EH (cell line): ENCODE data around the gene CAPN10.

ENCODE experiments used
- DNase-seq: peaks from one replicate; pipeline ENCODE4 v3.0.0-alpha.2; 2015; ENCODE audit warnings: low read depth

Gene CAPN10

DNA sequence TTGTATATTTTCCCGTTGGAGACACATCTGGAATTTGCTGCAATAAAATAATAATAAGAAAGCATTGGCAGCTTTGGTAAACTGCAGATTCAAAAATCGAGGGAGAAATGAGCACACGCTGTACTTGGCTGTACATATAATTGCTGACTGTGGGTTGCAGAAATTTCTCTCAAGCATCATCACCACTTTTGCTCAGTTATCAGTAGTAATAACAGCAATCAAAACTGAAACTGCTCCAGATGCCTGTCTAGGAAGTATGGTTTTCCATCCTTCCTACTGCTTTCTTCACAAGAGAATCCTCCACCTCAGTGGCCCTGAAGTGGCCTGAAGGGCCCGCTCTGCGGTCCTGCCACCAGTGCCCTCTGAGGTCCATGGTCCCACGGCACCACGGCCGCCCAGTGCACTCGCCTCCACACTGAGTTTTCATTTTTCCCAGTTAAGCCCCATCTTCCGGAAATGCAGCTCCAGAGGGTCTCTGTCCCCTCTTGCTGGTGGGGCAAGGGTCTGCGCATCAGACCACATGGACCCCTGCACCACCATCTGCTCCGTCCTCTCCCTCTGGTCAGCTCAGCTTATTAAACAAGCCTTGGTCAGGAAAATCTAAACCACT lies 22.5 kb upstream of the CAPN10 start:
- DNase-seq: no peak

DNA sequence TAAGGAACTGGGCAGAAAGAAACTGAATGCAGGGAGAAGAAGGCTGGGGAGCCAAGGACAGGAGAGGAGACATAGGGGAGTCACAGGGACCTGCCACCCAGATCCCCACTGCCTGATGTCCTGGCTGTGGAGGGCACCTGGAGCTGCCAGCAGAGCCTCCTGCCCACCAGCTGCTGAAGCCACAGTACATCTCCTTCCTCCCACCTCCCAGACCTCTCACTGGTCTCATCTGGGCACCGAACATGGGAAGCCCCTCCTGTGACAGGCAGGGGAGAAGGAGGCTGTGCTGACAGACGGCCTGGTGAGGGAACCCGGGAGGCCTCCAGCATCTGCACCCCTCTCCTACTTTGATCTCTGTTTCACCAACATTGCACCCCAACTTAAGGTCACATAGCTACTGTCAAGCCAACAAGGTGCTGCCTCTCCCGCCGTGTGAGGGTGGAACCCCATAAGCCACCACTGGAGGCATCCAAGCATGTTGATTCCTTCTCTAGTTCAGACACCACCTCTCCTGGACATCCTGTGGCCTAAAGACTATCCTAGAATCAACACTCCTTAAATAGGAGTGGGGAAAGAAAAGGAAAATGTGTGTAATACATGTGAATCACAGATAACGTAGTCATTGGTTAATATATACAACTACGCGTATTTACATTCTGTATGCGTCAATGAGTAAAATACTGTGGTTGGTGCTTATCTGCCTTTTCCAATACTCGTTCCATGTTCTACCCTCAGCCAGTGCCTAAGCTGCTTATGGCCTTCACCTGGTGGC lies 21.8 kb upstream of the CAPN10 start:
- no peak for DNase-seq

DNA sequence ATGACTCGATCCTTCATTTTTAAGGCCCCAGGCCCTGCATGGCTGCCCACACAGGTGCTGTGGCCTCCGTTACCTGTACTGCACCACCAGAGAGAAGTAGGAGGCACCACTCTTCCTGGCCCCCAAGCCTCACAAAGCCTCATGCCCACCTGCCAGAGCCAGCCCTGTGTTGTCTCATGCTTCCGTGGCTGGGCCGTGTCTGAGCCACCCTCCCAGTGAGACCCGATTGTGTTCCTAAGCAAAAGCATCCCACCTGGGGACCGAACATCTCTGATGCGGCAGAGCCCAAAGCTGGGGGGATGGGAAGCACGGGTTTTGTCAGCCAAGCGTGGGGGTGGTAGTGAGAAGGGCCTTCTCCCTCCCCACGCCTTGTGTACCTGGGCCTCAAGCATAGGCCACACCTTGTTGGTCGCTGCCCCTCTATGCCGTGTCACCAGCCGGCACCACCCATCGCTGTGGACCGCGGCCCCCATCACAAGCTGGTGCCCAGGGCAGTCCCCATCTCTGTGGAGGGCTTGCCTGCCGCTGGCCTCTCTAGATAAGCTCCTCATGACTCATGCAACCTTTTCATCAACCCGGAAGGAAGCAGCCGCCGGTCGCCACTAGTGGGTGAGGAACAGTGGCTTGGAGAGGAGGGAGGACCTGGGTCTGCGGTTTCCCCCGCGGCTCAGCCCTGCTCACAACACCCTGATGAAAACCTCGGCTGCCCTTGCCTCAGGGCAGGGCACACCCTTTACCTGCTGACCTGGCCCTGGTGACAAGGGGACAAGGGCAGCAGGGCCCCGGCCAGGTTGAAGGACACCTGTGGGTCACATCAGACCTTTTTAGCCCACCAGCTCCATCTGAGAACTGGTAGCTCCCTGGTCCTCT lies 21.0 kb upstream of the CAPN10 start:
- DNase-seq: peak; percentile 87

DNA sequence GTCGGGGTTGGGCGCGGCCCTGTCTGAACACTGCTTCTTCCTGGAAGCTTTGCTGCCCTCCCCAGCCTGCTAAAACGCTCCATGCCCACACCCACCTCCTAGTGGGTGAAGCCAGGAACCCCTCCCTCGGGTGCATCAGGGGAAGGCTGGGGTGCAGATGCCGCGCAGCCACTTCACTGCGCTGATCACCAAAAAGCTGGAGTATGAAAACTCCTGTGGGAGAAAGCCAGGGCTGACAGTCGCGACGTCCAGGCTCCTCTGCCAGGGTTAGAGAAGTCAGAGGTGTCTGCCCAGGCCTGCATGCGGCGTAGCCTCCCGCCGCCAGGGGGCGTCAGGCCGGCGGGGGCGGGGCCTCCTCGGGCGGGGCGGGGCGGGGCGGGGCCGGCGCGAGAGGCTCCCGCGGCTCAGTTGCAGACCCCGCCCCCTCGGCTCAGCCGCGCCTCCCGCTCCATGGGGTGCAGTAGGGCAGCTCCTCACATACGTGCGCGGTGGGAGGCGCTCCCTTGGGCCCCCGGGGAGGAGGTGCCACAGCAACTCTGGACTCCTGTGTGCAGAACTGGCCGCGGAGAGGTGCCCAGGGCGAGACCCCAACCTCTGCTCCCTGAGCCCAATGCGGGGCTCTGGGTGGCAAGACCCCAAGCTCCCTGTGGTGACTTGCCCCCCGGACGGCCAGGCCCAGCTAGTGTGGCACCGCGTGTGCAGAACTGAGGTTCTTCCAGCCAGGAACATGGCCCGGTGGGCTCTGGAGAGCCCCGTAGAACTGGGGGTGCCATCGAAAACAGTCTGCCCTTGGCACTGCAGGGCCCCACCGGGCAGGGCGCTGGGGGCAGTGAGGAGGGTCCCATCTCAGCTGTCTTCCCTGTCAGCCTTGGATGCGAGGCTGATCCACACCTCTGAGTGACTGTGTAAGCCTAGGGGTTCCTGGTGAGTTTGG lies 20.1 kb upstream of the CAPN10 start:
- peak; percentile 90 for DNase-seq

DNA sequence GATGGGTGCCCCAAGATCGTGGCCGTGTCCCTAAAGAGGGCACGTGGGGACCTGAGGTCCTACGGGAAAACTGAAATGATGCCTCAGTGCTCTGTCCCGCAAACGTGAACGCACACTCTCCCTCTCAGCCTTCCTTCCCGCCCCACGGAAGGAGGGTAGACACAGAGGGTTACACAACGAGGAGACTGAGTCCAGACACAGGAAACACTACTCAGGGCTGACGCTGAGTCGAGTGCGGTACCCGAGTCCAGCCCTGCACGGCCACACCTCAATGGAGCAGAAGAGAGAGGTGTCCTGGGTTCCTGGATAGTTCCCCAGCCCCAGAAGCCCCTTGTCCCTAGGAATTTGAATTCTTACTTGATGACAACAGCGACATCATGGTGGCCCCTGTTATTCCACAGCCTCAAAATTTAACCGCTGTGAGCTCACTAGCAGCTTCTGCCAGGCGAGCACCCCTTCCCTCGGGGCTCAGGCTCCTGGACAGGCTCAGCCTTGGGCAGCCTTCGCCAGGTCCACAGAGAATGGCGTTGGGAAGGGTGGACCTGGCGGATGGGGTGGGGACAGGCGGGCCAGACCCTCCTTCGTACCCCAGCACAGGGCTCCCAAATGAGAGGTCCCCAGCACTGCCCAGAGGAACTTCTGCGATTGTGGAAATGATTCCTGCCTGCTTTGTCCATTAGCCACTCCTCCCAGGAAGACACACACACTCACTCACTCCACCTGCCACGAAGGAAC lies 19.2 kb upstream of the CAPN10 start:
- DNase-seq: no peak

DNA sequence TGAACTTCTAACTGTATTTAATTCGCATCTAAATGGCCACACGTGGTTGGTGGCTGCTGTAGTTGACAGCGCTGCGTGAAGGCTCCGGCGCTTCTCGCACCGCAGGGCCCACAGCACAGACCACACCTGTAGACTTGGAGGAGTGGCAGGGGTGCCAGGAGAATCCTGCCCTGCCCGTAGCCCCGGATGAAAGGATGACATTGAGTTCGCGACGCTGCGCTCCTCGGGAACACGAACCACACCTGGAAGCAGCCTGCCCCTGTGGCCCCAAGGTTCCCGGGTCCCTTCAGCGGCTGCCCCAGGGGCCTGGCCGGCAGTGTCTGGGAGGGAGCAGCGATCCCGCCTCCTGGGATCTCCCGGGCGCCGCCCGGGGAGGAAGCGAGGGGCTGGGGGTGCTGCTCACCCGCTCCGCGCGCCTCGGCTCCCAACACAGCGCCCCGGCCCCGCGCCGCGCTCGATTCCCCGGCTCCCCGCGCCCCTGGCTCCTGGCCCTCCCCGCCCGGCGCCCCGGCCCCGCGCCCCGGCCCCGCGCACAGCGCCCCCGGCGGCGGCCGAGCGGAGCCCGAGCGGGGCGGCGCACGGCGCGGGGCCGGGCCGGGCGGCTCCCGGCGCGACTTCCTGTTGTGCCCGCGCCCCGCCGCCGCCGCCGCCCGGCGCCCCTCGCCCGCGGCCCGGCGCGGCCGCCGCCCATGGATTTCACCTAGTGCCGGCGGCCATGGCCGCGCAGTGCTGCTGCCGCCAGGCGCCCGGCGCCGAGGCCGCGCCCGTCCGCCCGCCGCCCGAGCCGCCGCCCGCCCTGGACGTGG lies 18.5 kb upstream of the CAPN10 start, which contains the start of gene RNPEPL1:
RNPEPL1 (plus strand) TSS at position 613 of the 806 bp plus-strand sequence; CDS start at position 716, 103 bp downstream.
- peak; percentile 46 for DNase-seq

DNA sequence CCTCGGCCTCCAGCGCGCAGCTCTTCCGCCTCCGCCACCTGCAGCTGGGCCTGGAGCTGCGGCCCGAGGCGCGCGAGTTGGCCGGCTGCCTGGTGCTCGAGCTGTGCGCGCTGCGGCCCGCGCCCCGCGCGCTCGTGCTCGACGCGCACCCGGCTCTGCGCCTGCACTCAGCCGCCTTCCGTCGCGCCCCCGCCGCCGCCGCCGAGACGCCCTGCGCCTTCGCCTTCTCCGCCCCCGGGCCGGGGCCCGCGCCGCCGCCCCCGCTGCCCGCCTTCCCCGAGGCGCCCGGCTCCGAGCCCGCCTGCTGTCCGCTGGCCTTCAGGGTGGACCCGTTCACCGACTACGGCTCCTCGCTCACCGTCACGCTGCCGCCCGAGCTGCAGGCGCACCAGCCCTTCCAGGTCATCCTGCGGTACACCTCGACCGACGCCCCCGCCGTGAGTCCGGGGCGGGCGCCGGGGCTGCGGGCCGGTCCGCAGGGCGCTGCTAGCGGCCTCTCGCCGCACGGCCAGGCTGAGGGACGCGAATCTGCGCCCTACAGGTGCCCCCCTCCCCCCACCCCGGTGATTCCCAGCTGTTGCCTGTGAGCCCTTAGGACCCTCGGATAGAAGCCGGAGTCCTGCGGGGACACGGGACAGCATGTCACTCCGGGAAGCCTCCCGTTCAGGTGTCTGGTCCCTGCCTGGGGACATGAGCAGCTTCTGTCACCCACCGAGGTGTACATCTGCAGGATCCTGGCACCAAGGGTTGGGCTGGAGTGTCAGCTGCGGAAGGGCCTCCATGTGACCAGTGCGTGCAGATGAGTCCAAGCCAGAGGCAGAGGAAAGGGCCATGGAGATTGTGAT lies 17.6 kb upstream of the CAPN10 start:
- peak; percentile 66 for DNase-seq

DNA sequence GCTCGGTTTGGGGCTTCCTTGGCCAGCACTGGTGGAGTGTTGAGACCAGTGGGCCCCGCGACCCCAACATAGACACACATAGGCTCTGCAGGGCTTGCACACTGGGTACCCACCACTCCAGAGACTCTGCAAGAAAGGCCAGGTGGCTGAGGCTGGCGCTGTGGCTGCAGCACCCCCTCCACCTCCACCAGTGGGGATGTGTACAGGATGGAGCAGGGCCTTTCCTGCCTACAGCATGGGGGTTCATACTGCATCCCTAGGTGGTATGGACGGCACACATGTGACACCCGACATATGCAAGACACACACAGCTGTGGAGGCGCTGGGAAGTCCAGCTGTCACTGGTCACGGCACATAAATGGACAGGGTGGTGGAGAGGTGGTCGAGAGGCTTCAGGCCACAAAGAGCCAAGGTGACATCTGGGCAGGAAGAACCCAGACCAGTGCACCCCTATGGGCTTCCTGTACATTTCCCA lies 17.0 kb upstream of the CAPN10 start:
- no peak for DNase-seq

DNA sequence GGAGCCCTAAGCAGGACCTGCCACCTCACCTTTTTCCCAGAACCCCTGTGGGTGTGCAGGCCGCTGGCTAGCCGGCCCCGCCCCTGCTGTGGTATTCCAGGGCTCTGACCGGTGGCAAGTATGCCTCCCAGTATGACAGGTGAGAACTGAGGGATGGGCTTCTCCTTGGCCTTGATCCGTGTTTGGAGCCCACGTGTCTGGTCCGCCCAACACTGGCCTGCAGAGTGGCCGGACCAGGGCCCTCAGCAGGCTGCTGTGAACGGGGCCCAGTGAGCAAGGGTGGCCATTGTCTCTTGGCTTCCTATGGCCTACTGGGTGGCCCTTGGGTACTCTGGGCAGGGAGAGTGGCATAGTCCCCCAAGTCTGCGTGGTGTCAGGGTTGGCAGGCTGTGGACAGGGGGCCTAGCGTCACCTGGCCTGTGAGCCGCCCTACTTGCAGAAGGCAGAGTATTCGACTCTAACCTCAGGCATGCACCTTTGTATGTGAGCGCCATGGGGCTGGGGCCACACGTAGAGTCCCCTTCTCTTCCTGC lies 16.5 kb upstream of the CAPN10 start:
- DNase-seq: no peak

DNA sequence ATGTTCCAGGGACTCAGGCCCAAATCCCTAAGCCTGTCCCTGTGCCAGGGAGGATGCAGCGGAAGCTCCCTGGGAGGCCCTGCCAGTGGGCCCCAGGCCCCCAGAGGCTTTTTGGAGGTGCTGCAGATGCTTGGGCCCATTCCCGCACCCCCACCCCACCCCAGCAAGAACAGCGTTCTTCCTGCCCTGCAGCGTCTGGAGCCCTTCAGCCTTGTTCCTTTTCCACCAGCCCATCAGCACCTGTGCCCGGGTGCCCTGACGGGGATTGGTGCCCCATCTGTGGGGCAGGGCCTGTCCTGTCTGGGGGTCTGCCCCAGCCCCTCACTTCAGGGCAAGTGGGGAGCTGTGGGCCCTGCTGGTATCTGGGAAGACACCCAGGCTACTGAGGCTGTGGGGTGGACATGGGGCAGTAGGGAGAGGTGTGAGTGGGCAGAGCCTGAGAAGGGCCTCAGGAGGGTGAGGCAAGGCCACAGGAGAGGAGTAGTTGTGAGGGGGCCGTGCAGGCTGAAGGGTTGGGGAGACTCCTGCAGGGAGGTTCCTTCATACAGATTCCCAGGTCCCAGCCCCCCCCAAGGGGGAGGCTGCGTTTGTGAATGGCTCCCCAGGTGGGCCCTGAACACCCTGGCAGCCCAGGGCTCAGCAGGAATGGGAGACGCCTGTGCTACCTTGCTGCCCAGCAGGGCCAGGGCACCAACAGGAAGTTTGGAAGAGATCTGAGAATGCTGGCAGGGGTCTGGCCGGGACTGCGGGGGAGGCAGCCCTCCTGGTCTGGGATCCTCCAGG lies 15.8 kb upstream of the CAPN10 start:
- DNase-seq: no peak

DNA sequence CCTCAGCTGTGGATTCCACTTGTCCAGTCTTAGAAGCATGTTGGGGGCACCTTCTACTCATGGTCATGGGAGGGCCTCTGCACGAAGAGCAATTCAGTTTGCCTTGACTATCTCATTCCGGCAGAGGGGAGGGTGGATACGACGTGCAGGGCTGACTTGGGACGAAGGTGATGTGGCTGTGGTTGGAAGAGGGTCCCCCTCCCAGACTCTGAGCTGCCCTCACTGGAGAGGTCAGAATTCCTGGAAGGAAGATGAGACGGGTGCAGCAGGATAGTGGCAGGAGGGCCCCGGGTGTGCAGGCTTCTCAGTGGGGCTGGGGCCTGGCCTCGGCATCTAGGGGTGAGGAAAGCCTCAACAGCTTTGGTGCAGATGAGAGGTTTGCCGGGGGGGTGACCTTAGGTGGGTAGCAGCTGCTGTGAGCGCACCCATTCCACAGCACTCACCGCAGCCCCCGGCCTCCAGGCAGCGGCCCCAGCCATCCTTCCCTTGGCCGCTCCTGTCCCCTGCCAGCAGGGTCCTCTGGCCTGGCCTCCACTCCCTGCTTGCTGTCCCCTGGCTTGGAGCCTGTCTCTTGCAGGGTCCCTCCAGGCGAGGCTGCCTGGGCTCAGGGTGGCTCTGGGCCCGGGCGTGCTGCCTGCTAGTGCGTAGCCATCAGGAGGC lies 15.1 kb upstream of the CAPN10 start:
- no peak for DNase-seq

DNA sequence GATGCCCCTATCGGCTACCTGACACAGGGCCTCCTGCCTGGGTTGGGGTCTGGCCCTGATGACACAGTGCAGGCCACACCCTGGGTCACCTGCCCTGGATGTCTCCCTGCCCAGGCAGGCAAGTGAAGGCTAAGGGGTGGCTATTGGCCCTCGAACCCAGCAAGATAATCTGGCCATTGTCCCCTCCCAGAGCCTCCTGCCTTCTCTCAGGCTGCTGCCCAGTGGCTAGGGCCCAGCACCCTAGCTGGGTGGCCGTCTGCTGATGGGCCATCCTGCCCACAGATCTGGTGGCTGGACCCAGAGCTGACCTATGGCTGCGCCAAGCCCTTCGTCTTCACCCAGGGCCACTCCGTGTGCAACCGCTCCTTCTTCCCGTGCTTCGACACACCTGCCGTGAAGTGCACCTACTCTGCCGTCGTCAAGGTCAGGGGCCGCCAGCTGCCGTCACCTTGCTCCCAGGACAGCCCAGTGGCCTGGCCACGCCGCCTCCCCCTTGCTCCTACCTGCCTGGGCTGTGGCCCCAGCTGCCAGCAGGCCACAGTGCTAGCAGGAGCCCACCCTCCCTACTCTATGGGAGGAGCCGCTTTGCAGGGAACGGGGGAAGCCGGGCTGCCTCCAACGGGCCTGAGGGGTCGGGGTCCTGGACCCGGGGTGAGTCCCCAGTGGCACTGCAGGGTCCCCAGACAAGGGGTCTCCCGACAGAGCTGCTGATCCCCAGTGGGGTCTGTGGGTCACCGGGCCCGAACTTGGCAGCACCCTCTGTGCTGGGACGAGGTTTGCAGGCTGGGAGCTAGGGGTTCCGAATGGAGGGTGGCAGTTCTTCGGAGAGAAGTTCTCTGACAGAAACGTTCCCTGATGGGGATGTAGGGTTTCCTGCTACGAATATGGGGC lies 14.1 kb upstream of the CAPN10 start:
- DNase-seq: no peak

DNA sequence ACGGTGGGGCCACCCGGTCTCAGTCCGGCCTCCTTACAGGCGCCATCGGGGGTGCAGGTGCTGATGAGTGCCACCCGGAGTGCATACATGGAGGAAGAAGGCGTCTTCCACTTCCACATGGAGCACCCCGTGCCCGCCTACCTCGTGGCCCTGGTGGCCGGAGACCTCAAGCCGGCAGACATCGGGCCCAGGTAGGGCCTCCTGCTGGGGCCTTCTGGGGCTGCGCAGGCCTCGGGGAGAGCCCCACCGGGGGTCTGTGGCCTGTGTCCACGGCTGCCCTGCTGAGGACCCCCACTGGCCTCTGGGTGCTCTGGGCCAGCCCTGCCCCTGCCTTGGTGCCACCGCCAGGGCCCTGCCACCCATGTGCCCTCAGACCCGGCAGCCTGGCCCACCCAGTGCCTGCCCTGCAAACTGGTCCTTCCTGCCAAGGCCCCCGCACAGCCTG lies 13.4 kb upstream of the CAPN10 start:
- DNase-seq: no peak

DNA sequence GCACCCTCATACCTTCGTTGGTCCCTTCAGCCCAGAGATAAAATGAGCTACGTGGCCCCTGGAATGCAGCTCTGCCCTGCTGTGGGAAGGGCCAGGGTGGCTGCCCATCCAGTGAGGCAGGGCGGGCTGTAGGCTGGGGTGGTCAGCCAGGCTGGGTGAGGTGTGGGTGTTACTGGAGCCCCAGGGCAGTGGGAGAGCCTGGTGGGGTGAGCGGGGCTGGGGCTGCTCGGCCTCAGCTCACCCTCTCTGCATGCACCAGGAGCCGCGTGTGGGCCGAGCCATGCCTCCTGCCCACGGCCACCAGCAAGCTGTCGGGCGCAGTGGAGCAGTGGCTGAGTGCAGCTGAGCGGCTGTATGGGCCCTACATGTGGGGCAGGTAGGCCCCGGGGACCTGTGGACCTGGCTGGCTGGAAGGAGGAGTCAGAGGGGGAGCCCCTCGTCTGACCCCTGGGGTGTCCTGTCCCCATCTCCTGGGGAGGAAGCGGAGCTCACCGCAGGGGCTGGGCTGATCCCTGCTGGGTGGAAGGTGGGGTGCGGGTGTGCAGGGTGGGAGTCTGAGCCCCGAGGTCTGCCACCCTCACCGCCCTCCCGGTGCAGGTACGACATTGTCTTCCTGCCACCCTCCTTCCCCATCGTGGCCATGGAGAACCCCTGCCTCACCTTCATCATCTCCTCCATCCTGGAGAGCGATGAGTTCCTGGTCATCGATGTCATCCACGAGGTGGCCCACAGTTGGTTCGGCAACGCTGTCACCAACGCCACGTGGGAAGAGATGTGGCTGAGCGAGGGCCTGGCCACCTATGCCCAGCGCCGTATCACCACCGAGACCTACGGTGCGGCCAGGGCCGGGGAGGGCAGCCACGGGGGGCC lies 12.8 kb upstream of the CAPN10 start:
- no peak for DNase-seq

DNA sequence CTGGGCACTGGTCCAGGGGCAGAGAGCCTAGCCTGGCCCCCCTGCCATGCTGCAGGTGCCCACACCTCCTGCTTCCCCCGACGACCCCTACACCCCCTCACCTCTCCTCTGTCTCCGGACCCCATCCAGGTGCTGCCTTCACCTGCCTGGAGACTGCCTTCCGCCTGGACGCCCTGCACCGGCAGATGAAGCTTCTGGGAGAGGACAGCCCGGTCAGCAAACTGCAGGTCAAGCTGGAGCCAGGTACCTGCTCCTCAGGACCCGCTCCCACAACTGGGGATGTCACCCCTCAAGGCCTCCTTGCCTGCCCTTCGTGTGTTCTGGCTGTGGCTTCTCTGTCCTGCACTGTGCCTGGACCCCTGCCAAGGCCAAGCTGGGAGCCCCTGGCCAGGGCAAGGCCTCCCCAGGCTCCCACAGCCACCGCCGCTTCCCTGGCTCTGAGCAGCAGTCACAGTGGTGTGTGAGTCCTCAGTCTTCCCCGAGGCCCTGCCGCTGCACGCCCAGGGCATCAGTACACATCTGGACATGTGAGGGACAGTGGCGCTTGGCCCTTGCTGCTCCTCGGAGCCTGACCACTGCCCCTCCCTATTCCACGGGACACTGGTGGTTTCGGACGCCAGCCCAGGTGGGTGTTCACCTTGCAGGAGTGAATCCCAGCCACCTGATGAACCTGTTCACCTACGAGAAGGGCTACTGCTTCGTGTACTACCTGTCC lies 12.0 kb upstream of the CAPN10 start:
- no peak for DNase-seq
